Activated naive CD4-positive, alpha-beta T cell treated with Interleukin-2 at 50 U/mL for 16 hours (primary cell): ENCODE results near the gene ANKRD60.

ENCODE experiments used
- DNase-seq: peaks from one replicate; pipeline ENCODE4 v3.0.0-alpha.2; 2020

The ANKRD60 gene

DNA sequence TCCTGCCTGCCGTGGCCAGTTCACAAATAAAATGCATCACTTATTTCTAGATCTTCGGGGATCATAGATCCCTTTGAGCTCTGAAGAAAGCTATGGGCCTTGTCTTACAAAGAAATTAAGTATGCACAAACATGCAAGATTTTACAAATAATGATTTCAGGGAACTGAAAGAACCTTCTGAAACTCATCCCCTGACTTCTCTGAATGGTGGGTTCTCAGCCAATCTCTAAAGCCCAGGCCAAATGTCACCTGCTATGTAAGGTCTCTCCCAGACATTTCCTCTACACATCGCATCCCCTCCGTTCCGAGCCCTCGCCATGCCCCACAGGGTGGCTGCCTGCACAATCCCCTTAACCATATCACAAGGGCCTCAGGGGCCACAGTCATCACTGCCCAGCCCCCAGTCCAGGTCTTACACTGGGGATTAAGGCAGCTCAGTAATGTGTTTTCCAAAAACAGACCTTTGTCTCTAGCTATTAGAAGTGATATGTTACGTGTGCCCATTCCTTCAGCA is 16.1 kb upstream of the ANKRD60 start:
- no peak for DNase-seq

DNA sequence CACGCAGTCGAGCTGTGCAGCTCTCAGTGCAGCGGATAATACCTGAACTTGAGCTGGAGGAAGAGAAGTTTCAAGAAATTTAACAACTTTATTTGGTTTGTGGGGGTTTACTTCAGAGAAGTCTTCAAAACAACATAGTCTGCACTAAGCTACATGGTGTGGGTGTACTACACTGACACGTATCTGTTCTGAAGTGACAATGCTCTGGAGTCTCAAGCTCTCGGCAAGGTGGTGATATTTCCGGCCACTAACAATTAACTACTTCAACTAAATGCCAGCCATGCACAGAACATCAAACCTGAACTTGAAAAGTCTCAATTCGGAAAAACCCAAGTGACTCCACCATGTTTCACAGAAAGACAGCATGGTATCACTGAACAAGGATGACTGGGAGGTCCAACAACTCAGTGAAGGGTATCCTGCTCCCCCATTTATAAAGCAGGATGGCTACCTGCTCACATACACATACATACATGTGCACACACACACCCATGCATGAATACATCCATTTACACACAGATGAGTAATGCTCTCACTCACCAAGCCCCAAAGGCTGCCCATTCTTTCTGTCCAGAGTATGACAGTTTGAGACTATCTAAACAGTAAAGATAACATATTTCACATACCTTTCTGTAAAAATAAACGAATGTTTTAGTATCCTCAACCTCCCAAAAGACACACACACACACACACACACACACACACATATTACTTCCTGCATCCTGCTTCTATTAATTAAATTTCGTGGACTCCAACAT is 15.4 kb upstream of the ANKRD60 start:
- DNase-seq = no peak

- DNase-seq = no peak
Measured at GRCh38 chr20:58242824-58243223, 14.4 kb upstream of the ANKRD60 start.

GRCh38 chr20:58241766-58242465 is 13.5 kb upstream of the ANKRD60 start:
- no peak for DNase-seq

- no peak for DNase-seq
Measured at GRCh38 chr20:58240471-58240870, 12.0 kb upstream of the ANKRD60 start.

DNA sequence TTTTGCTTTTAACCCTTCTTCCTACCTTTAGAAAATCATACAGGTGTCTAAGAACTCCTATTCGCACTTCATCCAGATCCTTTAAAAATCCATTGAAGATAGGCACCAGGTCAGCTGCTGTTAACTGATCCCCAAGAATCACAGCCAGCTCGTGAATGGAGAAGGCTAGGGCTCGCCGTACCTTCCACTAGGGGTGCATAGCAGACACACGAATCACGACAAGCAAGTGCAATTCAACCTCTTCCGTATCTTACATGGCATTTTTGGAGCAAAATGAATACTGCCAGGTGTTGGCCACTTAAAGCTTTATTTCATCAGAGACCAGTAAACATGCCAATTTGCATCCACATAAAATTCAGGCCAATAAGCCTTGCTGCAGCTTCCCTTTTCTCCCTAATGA is 10.8 kb upstream of the ANKRD60 start:
- no peak for DNase-seq

- DNase-seq = no peak
Measured at GRCh38 chr20:58238490-58238889, 10.0 kb upstream of the ANKRD60 start.

DNA sequence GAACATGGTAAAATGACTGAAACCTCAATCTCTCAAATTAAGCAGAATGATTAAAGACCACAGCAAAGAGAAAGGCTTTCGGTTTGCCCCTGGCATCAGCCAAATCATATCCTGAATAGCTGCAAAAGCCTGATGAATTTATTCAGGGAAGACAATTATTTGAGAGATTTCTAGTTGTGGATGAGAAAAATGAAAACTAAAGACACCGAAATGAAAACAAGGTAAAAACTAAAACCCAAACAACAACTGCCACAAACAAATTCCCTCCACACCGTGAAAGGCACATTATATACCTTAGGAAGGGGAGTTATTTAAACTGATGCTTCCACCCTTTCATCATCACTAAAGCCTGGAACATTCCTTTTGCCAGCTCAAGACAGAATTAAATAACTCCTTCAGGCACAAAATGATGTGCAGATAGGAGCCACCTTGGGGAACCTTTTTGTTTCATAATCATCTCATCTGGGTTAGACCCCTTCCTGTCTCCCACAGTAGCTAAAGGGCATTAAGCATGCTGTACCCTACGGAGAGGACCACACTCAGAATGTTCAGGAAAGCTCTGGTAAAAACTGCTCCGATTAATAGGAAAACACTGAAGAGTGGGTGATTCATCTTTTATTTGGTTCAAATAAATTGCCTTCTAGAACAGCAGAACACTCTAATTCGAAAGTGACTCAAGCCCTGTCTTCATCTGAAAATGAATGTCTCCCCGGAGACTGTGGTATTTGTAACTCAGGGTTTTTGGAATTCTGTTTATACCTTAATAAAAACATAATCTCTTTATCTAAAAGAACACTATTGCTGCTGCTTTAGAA is 9.1 kb upstream of the ANKRD60 start:
- no peak for DNase-seq

GRCh38 chr20:58236612-58237317 is 8.3 kb upstream of the ANKRD60 start:
- DNase-seq = peak; percentile 89

DNA sequence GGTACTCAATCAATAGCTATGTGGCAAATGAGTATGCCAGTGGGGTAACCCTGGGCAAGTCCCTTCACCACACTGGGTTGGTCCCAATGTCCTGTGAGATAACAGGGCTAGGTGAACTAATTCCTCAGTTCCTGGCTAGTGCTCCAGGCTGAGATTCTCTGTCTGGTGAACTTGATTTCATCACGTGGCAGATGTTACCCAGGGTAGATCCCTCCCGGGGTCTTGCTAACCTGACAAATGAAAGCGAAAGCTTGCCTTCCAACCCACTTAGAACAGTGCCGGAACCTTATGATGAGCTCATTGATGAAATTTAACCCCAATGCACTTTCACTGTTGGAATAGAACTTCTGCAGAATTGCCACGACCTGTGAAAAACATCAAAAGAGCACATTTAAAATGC is 6.6 kb upstream of the ANKRD60 start:
- DNase-seq = no peak

DNA sequence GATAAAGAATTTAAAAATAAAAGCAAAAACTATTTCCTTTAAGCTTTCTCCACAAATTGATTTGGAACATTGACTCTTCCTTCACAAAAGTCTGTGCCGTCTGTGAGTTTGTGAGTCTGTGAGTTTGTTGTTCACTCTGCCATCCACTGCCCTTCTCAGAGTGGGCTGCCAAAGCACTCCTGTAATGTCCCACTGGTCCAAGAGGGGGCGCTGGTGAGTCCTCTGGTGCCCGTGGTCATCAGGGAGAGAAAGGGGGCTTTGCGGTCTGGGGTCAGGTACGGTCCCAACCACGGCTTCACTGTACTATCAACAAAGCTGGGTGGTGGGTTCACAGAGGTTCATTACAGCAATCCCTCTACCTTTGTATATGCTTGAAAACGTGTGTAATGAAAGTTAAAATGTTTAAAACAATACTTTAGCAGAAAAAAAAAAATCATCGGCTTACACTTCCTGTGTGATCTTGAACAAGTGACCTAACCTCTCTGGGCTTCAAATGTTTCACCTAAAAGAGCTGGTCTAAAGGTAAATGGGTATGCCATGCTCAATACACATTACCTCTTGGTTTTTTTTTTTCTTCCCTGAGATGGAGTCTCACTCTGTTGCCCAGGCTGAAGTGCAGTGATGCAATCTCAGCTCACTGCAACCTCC is 5.6 kb upstream of the ANKRD60 start:
- DNase-seq = peak; percentile 59

GRCh38 chr20:58233393-58233792 is 4.9 kb upstream of the ANKRD60 start:
- no peak for DNase-seq

DNA sequence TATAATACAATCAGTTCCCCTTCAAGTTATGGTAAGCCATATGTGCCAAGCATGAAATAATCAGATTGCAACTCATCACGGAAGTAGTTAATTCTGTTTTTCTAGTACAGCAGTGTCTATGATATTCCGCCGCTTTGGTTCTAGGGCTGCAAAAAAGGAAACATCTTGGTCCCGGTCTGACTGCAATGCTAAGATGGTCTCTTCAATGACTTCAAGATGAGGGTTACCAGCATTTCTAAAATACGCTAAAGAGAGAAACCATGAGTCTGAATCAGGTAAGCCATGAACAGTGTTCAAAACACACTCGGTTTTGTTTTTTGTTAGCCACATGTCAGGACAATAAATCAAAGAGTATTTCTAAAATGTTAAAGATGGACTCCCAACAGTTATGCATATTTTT is 3.2 kb upstream of the ANKRD60 start:
- no peak for DNase-seq

- no peak for DNase-seq
Measured at GRCh38 chr20:58229198-58229798, 845 bp upstream of the ANKRD60 start.

- DNase-seq = no peak
Measured at GRCh38 chr20:58228103-58228483, 360 bp downstream of the ANKRD60 start.

- no peak for DNase-seq
Measured at GRCh38 chr20:58227391-58228102, 906 bp downstream of the ANKRD60 start.

DNA sequence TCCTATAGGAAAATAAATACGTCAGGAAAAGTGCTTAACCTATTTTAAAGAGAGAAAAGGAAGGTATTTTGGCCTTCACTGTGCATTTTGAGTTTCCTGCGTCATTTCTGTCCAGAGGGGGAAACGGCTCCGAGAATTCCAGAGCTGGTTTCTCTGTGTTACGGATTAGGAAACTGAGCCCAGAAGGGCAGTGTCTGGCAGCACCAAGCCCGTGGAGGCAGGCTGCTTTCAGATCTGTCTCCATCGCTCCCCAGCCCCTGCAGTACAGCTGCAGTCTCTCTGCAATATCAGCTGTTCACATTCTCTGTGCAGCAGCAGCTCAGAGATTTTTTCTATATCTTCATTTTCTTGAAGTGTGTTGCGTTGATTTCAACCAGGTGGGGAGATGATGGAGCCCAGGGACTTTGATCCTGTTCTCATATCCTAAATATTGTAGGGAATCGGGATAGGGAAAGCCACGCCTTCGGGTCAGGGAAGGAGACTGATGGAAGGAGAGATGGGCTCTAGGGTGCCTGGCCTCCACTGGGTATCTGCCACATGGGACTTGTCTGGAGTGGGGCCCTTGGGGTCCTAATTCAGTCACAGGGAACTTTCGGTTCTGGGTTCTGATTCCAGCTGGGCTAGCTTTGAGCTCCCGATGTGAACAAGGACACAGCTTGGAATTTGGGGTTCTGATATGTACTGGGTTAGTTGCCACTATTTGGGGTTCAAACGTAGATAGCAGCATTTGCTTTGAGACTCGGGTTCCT is 2.8 kb downstream of the ANKRD60 start:
- DNase-seq = no peak

- DNase-seq = no peak
Measured at GRCh38 chr20:58224974-58225373, 3.5 kb downstream of the ANKRD60 start.

DNA sequence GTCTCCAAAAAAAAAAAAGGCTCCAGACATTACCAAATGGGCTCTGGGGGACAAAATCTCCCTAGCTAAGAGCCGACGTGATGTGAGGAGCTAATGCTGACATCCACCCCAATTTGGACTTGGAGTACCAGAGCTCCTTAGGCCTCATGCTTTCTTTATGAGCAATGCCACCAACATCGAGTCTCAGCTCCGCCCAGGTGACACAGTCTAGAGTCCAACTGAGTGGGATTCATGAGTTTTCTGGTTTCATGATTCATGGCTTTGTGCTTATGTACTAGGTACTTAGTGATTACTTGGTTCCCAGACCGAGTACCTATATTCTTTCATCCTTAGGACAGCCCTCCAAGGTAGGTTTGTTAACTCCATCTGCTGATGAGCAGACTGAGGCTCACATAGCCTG is 4.4 kb downstream of the ANKRD60 start:
- DNase-seq = peak; percentile 29

- no peak for DNase-seq
Measured at GRCh38 chr20:58223358-58223941, 5.0 kb downstream of the ANKRD60 start.
